NCI-H2107 (cell line): ENCODE measurements around the gene CALB2.
A peak's percentile ranks its signal among the peaks of the same experiment; 100 is the strongest.
"Not testable (repeated sequence)": the region's sequence is repeated elsewhere in the genome, so short reads cannot be mapped to it uniquely, and the experiment has no call there.

Experiments used
- DNase-seq: peaks from one replicate; lab custom pipeline; 2025; lab: John Stamatoyannopoulos, UW

Gene CALB2

GRCh38 chr16:71358464-71358998, at the start of gene CALB2:
CALB2 (plus strand) TSS chr16:71358723; CDS start chr16:71358793, 70 bp downstream.
- peak; percentile 67 for DNase-seq

- no peak for DNase-seq
Observed at GRCh38 chr16:71311553-71312158, 46.9 kb upstream of the CALB2 start.

GRCh38 chr16:71313591-71313990, 44.9 kb upstream of the CALB2 start:
- not testable (repeated sequence) for DNase-seq

GRCh38 chr16:71315269-71315668, 43.3 kb upstream of the CALB2 start:
- DNase-seq: no peak

- no peak for DNase-seq
Observed at GRCh38 chr16:71319999-71320398, 38.5 kb upstream of the CALB2 start.

GRCh38 chr16:71327720-71328119, 30.8 kb upstream of the CALB2 start:
- DNase-seq: no peak

GRCh38 chr16:71328151-71328550, 30.4 kb upstream of the CALB2 start:
- no peak for DNase-seq

- no peak for DNase-seq
Observed at GRCh38 chr16:71337631-71338030, 20.9 kb upstream of the CALB2 start.

GRCh38 chr16:71338193-71338592, 20.3 kb upstream of the CALB2 start:
- no peak for DNase-seq

GRCh38 chr16:71338632-71339031, 19.9 kb upstream of the CALB2 start:
- DNase-seq: no peak

- DNase-seq: peak; percentile 64
Observed at GRCh38 chr16:71339236-71340171, 19.0 kb upstream of the CALB2 start.

GRCh38 chr16:71340406-71340805, 18.1 kb upstream of the CALB2 start:
- no peak for DNase-seq

- DNase-seq: no peak
Observed at GRCh38 chr16:71341881-71342280, 16.6 kb upstream of the CALB2 start.

- DNase-seq: no peak
Observed at GRCh38 chr16:71343078-71343477, 15.4 kb upstream of the CALB2 start.

- peak; percentile 38 for DNase-seq
Observed at GRCh38 chr16:71344315-71344905, 14.1 kb upstream of the CALB2 start.

- no peak for DNase-seq
Observed at GRCh38 chr16:71345031-71345430, 13.5 kb upstream of the CALB2 start.

- peak; percentile 49 for DNase-seq
Observed at GRCh38 chr16:71347146-71347545, 11.4 kb upstream of the CALB2 start.

GRCh38 chr16:71348262-71349085, 10.0 kb upstream of the CALB2 start:
- DNase-seq: no peak

GRCh38 chr16:71350821-71351557, 7.5 kb upstream of the CALB2 start:
- no peak for DNase-seq

GRCh38 chr16:71351558-71351901, 7.0 kb upstream of the CALB2 start:
- no peak for DNase-seq

GRCh38 chr16:71352466-71352865, 6.1 kb upstream of the CALB2 start:
- no peak for DNase-seq
